NT2/D1 (cell line): ENCODE results near the gene PLXNA2.

Experiments
- SUZ12 ChIP-seq: IDR thresholded peaks from 2 replicates; pipeline ENCODE4 v1.6.1; 2011; ENCODE audit not compliant: insufficient read length, insufficient read depth; ENCODE audit errors: extremely low read depth
- ZNF274 ChIP-seq: IDR thresholded peaks from 2 replicates; pipeline ENCODE4 v1.6.1; 2011; ENCODE audit warnings: mild to moderate bottlenecking, low read depth, low read length

GRCh38 chr1:208034135-208034534 lies 210.0 kb downstream of the PLXNA2 start:
- TF ChIP-seq ZNF274 (no peak), SUZ12 (no peak)
